Activated T-cell treated with anti-CD3 and anti-CD28 coated beads for 4 hours (primary cell): ENCODE data around the gene MRGPRE.

ENCODE experiments used
- DNase-seq: peaks from one replicate; pipeline ENCODE4 v3.0.0-alpha.2; 2020

Gene MRGPRE

DNA sequence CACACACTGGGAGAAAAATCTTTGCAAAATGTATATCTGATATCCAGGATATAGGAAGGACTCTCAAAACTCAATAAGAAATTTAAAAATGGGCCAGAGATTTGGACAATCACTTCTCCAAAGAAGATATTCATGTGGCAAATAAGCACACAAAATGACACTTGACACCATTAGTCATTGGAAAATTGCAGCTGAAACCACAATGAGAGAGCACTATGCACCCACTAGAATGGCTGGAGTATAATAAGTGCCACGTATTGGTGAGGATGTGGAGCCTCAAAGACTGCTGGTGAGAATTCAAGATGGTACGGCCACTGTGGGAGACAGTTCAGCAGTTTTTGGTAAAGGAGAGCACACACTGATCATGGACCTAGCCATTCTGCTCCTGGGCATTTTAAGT lies 54.3 kb downstream of the MRGPRE start:
- DNase-seq, result no peak
